Raji (cell line): Measurements from ENCODE around the gene APIP.

Source experiments
- POLR2A ChIP-seq: IDR thresholded peaks from 2 replicates; pipeline ENCODE4 v1.6.1; 2011; ENCODE audit warnings: low read depth, low read length, control low read depth; ENCODE audit not compliant: insufficient read depth

APIP gene

DNA sequence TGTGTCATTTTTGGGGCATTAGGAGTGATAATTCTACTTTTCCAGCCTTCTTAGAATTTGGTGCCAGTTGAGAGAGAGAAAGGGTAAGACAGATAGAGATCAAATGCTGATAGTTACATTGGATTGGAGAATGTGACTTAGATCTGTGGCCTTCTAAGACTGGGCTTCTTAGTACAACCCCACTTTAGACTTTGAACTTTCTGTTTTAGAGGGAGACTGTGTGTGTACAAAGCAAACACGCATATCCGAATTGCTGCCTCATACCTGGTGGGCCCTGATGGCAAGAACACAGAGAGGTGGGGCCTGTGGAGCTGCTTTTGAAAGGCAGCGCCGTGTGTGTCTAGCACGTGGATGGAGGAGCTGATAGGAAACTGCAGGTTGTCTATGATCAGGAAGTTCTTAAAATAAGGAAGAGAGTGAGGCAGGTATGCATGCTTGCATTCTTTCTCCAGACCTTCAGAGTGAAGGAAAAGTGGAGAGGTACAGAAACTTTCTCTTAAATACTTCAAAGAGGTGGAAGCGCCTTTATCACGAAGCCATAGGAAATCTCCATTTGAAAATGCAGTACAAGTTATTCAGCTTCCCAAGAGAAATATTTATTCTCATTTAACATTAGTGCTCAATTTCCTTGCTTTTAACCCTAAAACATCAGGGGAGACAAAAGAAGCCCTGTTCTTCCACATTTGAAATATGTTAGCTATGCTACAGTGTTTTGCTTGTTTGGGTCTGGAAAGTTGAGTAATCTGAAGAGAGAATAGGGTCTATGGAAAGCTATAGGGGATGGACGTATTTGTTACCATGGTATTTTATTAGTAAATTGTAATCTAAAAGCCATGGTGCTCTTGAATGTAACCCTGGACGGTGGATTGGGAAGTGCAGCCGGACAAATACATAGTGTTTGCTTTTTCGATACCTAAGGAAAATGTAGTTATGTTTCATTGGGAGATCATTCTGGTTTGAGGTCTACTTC, 13.9 kb upstream of the APIP start:
- TF ChIP-seq POLR2A = no peak

DNA sequence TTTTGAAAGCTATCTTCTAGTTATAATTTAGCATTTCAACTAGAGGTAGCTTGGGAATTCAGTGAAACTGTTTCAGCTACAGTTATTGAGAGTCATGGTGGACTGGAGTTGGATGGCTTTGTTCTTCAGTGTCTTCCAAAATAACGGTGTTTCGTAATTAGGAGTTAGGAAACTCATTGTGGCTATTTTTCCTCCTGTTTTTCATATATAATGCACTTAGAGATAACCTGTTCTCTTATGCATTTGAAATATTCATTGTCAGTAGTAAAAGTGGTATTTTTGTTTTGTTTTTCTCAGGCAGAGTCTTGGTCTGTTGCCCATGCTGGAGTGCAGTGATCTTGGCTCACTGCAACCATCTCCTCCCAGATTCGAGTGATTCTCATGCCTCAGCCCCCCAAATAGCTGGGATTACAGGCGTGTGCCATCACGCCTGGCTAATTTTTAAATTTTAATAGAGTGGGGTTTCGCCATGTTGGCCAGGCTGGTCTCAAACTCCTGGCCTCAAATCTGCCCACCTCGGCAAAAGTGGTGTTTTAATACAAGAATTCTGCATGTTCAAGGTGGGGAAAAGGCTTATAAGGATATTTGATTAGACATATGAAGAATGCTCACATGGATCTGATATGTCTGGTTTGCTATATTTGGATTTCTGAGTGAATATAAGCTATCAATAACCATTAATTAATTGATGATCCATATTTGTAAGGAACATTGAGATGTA, 12.9 kb upstream of the APIP start:
- TF ChIP-seq POLR2A = no peak

GRCh38 chr11:34928268-34928959, 12.2 kb upstream of the APIP start:
- TF ChIP-seq POLR2A = no peak

DNA sequence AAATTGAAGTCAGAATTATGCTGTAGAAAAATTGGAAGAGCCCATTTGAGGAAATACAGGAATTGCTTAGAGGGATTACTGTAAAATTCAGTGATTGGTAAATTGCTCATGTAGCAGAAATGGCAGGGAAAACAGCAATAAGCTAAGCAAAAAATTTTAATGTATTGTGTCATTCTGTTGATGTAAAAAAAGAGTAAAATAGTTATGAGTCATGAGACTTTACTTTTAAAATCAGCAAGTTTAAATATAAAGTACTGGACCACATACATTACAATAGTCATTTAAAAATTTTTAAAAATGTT, 10.6 kb upstream of the APIP start:
- no peak for TF ChIP-seq POLR2A

GRCh38 chr11:34926101-34926830, 10.1 kb upstream of the APIP start:
- TF ChIP-seq POLR2A = no peak

- no peak for TF ChIP-seq POLR2A
These were observed 8.5 kb upstream of the APIP start for GRCh38 chr11:34924714-34925113.

- TF ChIP-seq POLR2A = no peak
These were observed 5.0 kb upstream of the APIP start for GRCh38 chr11:34921156-34921555.

DNA sequence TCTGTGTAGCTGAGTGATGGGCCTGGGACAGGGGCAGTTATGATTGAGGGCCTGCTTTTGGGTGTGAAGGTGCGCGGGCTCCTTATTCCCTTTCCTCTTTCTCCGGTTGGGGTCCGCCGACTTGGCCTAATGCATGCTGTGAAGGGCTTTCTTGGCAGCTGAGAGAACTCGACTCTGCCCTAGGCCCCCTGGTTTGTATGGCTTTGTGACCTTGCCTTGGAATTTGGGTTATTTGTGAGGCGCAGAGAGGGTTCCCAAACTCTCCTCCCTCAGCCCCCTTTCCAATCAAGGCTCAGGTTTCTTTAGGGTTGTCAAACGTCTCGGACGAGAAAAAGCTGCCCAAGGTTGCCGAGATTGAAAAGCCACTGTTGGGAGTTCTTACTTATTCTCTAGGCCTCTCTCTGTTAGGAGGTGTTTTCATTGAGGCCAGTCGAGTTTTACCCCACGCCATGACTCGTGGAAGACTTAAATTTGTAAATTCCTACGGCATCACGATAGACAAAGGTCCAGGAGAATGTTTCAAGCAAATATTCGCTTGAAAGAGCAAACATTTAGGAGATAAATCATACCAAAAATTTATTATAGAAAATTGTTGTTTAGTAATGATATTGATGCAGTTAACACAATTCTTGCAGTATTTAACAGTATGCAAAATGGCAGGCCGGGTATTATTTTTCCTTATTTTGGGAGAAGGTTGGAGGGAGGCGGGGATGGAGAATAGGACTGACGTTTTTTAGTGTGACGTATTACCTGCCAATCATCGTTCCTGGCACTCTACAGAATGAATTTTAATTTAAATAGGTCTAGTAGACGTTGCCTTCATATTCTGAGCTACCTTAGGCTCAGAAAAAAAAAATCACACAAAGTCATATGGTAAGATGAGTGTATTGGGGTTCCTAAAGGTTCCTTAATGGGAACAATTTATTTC, 928 bp upstream of the APIP start:
- no peak for TF ChIP-seq POLR2A

- no peak for TF ChIP-seq POLR2A
These were observed 804 bp downstream of the APIP start for GRCh38 chr11:34915136-34916014.

DNA sequence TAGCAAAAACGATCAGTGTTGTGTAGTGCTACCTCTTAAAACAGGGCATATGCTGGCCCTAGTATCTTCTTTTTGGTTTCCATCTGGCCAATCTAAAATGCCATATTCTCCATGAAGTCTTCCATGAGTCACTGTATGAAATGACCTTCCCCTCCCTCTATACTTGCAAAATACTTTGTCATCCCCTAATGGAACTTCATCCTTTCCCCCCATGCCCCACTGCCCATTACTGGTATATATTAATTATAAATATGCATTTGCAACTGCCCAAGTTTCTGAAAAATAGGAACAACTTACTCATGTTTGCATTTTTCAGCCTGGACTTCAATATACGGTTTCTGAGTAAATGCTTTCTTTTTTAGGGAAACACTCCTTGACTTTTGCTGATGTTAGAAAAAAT, 4.5 kb downstream of the APIP start:
- no peak for TF ChIP-seq POLR2A

DNA sequence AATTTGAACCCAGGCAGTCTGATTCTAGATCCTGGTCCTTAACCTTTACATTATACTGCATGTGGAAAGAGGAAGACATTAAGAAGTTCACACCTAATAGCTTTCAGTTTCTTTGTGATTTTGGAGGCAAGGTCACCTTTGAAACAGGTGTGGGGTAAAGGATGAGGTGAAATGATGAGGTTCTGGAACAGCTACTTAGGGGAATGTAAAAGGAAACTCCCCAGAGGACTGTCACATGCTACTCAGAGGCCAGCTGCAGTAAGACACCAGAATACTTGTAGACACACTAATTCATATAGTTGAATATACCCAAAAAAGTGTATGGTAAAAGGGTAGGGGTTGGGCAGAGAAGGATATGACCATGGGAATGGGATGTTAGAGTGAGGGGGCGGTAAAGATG, 5.4 kb downstream of the APIP start:
- no peak for TF ChIP-seq POLR2A

GRCh38 chr11:34909955-34910354, 6.2 kb downstream of the APIP start:
- TF ChIP-seq POLR2A = no peak

GRCh38 chr11:34909415-34909814, 6.8 kb downstream of the APIP start:
- TF ChIP-seq POLR2A = no peak
